ENCODE results near the gene TMEM119.

Gene TMEM119

GRCh38 chr12:108616941-108617858 lies 19.3 kb upstream of the TMEM119 start:
- FAIRE-seq (no peak), DNase-seq (ENCODE audit: insufficient read length, low spot score) (no peak)
- TF ChIP-seq CTCF (IDR thresholded peaks at IDR 0.05; ENCODE audit: insufficient read depth, missing control alignments), result no peak

- no peak for TF ChIP-seq CTCF (IDR thresholded peaks at IDR 0.05; ENCODE audit: insufficient read depth, missing control alignments)
- no peak for DNase-seq (ENCODE audit: insufficient read length, low spot score)
- no peak for FAIRE-seq
Observed at GRCh38 chr12:108616359-108616758, 18.5 kb upstream of the TMEM119 start.

GRCh38 chr12:108615918-108616317 lies 18.0 kb upstream of the TMEM119 start:
- TF ChIP-seq CTCF (IDR thresholded peaks at IDR 0.05; ENCODE audit: insufficient read depth, missing control alignments), result no peak
- DNase-seq (ENCODE audit: insufficient read length, low spot score), result no peak
- no peak for FAIRE-seq

GRCh38 chr12:108614639-108615038 lies 16.8 kb upstream of the TMEM119 start:
- FAIRE-seq (no peak), DNase-seq (ENCODE audit: insufficient read length, low spot score) (no peak)
- no peak for TF ChIP-seq CTCF (IDR thresholded peaks at IDR 0.05; ENCODE audit: insufficient read depth, missing control alignments)

GRCh38 chr12:108614041-108614440 lies 16.2 kb upstream of the TMEM119 start:
- FAIRE-seq (no peak), DNase-seq (ENCODE audit: insufficient read length, low spot score) (no peak)
- no peak for TF ChIP-seq CTCF (IDR thresholded peaks at IDR 0.05; ENCODE audit: insufficient read depth, missing control alignments)

GRCh38 chr12:108613548-108613947 lies 15.7 kb upstream of the TMEM119 start:
- DNase-seq (ENCODE audit: insufficient read length, low spot score) (no peak), FAIRE-seq (no peak)
- no peak for TF ChIP-seq CTCF (IDR thresholded peaks at IDR 0.05; ENCODE audit: insufficient read depth, missing control alignments)

GRCh38 chr12:108612788-108613282 lies 15.0 kb upstream of the TMEM119 start:
- TF ChIP-seq CTCF (IDR thresholded peaks at IDR 0.05; ENCODE audit: insufficient read depth, missing control alignments), result no peak
- FAIRE-seq, result no peak
- no peak for DNase-seq (ENCODE audit: insufficient read length, low spot score)
